Memory B cell (primary cell): ENCODE measurements around the gene SNTB2.

Source experiments
- ATAC-seq: fragments of 150-1000 bp; cut with Tn5 transposase; 2 replicates; pipeline ENCODE4 v1.10.0; 2021; ENCODE audit warnings: low read depth, mild to moderate bottlenecking, moderate library complexity
- DNase-seq, 2 donors: peaks; one replicate each; pipeline ENCODE4 v3.0.0; 2022; ENCODE audit warnings: low spot score in 2 of 2
- H3K27ac Mint-ChIP-seq: one replicate; pipeline ENCODE4 v1.8.0; 2022; ENCODE audit warnings: mild to moderate bottlenecking, moderate library complexity, mixed read lengths
- H3K27me3 Mint-ChIP-seq: one replicate; pipeline ENCODE4 v1.8.0; 2022; ENCODE audit warnings: mixed read lengths
- H3K36me3 Mint-ChIP-seq: one replicate; pipeline ENCODE4 v1.8.0; 2022; ENCODE audit warnings: mild to moderate bottlenecking, mixed read lengths
- H3K4me1 Mint-ChIP-seq: one replicate; pipeline ENCODE4 v1.8.0; 2022; ENCODE audit warnings: mixed read lengths
- H3K4me3 Mint-ChIP-seq: one replicate; pipeline ENCODE4 v1.8.0; 2022; ENCODE audit warnings: mild to moderate bottlenecking, moderate library complexity, mixed read lengths
- H3K9me3 Mint-ChIP-seq: one replicate; pipeline ENCODE4 v1.8.0; 2022; ENCODE audit warnings: mixed read lengths

Gene SNTB2

GRCh38 chr16:69349536-69349935 is 162.6 kb downstream of the SNTB2 start:
- Mint-ChIP-seq H3K9me3 (no peaks in the 10 kb centered on the region), H3K36me3 (peaks cover 10% of the 10 kb centered on the region), H3K4me1 (peaks cover 10% of the 10 kb centered on the region), H3K27me3 (no peaks in the 10 kb centered on the region), H3K27ac (no peak overlapping the region), H3K4me3 (no peak overlapping the region)
- DNase-seq (no peak), ATAC-seq (no peak)

GRCh38 chr16:69350536-69351133 is 163.7 kb downstream of the SNTB2 start:
- H3K4me3 Mint-ChIP-seq = no peak overlapping the region
- peaks cover 13% of the 10 kb centered on the region for H3K36me3 Mint-ChIP-seq
- H3K27me3 Mint-ChIP-seq = no peaks in the 10 kb centered on the region
- no peak for DNase-seq
- ATAC-seq = no peak
- H3K4me1 Mint-ChIP-seq = peaks cover 10% of the 10 kb centered on the region
- no peak overlapping the region for H3K27ac Mint-ChIP-seq
- H3K9me3 Mint-ChIP-seq = no peaks in the 10 kb centered on the region

- no peak for ATAC-seq
Observed at GRCh38 chr16:69351309-69352027, 164.5 kb downstream of the SNTB2 start, which contains the start of gene TMED6. TMED6 (minus strand) TSS chr16:69351786; CDS start chr16:69351753, 33 bp downstream.

More at GRCh38 chr16:69351309-69352027, 164.5 kb downstream of the SNTB2 start, which contains the start of gene TMED6:
- Mint-ChIP-seq H3K27ac (peak within 1 kb of the TSS; percentile 36), H3K4me3 (no peak within 1 kb of the TSS), H3K9me3 (no peaks in the 10 kb centered on the region), H3K27me3 (no peaks in the 10 kb centered on the region), H3K4me1 (peaks cover 5% of the 10 kb centered on the region), H3K36me3 (peaks cover 14% of the 10 kb centered on the region)
- no peak for DNase-seq
